Measurements from ENCODE around the gene UNC5CL.

UNC5CL gene

DNA sequence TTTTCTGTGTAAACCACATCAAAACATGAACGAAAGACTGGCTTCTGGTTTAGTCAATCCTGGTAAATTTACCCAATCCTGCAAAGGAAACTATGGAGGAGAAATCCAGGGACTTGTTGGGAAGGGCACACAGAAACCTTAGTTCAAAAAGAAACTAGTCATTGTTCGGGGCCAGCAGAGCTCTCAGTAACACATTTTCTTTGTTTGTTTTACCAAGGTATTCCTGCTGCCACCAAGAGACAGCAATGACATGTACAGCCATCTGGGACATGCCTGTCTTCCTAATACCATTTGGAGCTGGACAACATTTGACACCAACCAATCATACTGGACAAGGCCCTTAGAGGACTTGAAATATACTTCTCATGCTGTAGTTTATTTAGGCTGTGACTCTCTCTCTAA lies 24.9 kb upstream of the UNC5CL start:
- no peak for DNase-seq

DNA sequence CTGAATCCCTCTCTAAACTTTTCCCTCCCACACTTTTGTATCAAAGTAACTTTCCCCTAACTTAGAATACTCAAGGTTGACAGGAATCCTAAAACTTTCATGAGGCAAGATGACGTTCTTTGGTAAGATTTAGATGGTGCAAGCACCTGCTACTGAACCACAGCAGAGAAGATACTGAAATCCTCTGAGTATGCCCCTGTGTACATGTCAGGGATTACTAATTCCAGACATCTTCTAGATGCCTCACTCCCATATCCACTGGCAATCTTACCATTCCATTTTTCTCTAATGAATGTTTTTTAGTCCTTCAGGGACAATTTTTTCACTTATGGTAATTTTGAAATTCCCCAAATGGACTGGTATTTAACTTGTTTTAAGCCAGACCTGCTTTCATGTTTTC lies 23.0 kb upstream of the UNC5CL start:
- no peak for DNase-seq

DNA sequence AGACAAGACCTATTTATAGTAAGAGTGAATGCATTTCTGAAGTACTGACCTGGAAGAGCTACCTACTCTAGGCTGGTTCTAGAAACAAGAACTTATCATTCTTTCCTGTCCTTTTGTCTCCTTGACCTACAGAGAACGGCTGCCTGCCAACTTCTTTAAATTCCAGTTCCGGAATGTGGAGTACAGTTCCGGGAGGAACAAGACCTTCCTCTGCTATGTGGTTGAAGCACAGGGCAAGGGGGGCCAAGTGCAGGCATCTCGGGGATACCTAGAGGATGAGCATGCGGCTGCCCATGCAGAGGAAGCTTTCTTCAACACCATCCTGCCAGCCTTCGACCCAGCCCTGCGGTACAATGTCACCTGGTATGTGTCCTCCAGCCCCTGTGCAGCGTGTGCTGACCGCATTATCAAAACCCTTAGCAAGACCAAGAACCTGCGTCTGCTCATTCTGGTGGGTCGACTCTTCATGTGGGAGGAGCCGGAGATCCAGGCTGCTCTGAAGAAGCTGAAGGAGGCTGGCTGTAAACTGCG lies 22.2 kb upstream of the UNC5CL start:
- no peak for DNase-seq

DNA sequence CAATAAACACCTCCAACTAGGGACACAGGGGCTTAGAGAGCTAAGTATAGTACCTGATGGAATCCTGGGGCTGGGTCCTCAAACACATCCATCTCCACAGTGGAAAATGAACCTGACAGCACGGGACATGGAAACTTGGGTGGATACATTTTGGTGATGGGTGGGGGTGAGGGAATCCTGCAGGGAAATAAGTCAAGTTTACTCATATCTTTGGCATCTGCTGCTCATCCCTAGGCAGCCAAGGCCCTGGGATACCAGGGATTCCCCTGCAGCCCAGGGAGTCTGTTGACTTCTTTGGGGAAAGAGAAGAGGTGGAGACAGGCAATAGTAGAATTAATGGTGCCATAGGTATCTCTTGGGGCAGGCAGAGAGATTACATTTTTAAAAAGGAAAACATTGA lies 20.5 kb upstream of the UNC5CL start:
- no peak for DNase-seq

DNA sequence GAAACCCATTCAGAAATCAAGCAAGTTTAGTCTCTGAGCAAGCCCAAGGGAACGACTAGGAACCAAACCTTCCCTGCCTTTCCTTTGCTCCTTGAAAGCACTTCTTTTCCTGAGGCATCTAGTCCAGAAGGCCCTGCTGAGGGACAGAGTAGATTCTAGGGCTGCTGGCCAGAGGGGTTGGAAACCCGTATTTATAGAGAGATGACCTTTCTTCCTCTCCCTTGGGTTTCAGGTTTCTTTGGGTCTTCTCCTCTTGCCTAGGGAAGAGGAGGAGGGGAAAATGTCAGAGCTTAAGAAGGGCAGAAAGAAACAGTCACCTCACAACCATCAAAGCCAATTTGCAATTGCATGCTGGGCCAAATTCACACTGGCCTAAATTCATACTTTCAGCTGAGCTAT lies 19.8 kb upstream of the UNC5CL start:
- DNase-seq = no peak

DNA sequence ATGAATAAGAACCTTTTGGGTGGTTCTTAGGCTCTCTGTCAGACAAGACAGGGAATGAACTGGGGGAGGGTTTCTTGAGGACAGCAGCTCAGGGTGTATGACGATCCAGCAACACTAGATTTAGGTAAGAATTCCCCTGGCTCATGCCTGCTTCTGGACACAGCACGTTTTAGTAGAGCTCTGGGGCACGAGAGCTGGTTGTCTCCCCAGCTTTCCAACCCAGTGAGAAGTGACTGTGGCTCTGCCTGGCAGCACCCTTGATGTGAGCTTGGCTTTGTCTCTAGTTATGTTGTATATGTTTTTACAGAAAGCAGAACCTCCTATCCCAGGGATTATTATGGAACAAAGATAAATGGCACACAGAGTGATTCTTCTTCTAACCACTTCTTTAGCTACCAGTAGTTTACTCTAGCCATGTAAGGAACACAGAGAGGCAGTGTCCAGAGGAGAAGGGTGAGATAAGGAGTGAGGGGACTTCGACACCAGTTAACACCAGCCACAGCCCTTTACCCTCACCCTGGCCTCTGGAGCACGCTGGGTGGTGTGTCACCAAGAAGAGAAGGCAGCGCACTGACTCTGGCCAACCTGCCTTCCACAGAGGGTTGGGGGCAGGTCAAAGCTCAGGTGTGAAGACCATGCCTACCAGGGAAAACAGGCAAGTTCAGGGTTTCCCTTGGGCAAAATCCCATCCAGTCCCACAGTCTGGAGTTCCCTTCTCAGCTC lies 17.9 kb upstream of the UNC5CL start:
- no peak for DNase-seq

DNA sequence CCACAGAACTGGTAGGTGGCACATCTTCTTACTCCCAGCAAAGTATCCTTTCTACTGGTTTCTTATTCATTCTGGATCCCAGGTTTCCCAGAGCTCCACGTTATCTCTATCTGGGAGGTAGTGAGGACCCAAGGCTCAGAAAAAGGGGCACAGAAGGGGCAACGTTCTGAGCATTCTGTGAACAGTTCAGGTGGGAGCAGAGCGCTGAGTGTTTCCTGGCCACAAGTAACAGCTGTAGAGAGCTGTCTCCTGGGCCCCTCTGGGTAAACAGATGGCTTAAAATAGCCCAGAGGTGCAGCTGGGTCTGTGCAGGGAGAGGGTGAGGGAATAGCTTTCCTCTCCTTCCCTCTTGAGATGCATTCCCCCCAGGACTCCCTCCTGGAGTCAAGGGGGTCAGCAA lies 16.1 kb upstream of the UNC5CL start:
- DNase-seq = no peak

DNA sequence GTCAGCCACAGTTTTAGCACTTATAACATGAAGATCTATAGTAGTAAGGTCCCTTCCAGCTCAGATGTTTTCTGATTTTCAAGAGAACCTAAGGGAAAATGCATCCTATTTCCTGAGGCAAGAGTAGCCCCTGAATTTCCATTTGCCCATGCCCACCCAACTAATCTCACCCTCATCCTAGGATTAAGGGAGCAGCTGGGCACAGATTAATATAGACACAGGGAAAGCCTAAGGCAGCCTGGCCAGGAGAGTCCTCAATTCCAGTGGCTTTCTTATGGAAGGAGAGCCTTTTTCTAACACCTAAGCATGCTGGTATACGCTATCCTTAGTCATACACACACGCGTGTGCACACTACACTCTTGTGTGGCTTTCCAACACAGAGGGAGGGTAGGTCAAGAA lies 15.5 kb upstream of the UNC5CL start:
- no peak for DNase-seq

DNA sequence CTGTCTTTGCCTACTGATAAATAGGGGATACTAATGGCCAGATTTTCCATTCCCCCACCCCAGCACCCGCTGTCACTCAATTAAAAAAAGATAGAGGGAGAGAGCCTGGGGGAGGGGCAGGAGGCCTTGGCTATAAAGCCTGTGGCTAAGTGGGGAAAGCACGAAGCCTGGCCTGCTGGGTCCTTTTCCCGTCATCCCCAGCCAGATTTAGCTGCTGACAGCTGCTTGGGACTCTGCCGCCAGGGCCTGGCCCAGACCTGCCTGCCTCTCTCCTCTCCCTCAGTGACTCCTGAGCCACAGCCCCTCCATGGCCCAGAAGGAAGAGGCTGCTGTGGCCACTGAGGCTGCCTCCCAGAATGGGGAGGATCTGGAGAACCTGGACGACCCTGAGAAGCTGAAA lies 14.0 kb upstream of the UNC5CL start, which contains the start of gene APOBEC2:
Gene APOBEC2 (plus strand): TSS at position 162 of the 400 bp plus-strand sequence. CDS start 146 bp downstream, at position 308.
- DNase-seq = no peak

DNA sequence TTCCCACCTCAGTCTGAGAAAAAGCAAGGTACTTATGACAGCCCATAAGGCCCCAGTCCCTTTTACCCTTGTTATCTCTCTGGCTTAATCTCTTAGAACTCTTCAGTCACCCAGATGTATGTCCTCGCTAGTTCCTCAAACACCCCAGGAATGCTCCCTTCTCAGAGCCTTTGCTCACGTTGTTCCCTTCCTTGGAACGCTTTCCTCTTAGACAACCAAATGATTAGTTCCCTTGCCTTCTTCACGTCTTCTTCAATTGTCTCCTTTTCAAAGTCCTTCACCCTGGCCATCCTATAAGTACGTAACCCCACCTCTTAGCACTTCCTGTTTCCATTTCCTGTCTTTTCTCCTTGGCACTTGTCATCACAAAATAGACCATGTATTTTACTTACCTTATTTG lies 12.9 kb upstream of the UNC5CL start:
- DNase-seq = peak in 1 of 2 experiments; percentile 7

DNA sequence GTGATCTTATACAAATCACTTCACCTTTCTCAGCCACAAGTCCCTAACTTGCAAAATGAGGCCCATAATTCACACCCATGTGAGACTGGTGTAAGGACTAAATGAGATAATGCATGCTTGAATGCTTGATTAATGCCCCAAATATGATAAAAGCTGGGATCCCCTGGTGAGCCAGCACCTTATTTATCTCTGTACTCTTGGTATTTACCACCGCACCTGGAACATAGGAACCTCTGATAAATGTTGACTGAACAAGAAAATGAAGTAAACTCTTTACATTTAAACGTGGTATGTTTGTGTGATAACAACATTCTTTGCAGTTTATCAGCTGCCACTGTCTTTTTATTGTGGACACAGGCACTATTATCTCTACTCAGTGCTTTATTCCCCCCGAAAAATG lies 11.5 kb upstream of the UNC5CL start:
- DNase-seq = no peak

DNA sequence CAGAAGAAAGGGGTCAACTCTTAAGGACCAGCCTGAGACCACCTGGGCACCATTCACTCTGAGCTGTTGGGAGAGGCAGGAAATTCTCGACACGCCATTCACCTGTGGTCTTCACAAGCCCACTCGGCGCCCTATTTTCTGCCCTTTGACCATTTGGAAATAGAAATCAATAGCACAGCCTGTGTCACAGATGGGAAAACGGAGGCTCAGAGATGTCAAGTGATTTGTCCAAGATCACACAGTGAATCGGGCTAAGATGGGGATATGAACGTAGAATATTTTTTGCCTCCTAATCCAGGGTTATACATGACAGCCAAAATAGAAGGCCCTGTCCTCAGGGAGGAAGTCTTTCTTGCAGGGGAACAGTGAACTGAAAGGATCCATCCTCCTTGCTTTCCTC lies 10.9 kb upstream of the UNC5CL start:
- DNase-seq = no peak

DNA sequence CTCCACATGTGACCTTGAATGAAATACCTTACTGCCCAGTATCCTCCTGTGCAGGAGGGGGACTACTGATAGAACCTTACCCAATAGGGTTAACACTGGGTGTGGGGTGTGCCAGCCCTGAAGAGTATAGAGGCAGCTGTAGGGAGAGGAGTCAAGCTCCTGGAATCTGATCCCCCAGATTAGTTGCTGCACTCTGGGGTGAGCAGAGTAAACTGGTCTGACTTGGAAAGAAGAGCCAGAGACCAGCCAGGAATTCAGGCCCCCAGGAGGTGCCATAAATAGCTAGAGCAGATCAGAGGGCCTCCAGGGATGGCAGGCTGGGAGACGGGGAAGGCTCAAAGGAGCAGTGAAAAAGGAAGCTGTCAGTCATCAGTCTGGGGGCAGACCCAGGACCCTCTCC lies 10.5 kb upstream of the UNC5CL start:
- DNase-seq = no peak

DNA sequence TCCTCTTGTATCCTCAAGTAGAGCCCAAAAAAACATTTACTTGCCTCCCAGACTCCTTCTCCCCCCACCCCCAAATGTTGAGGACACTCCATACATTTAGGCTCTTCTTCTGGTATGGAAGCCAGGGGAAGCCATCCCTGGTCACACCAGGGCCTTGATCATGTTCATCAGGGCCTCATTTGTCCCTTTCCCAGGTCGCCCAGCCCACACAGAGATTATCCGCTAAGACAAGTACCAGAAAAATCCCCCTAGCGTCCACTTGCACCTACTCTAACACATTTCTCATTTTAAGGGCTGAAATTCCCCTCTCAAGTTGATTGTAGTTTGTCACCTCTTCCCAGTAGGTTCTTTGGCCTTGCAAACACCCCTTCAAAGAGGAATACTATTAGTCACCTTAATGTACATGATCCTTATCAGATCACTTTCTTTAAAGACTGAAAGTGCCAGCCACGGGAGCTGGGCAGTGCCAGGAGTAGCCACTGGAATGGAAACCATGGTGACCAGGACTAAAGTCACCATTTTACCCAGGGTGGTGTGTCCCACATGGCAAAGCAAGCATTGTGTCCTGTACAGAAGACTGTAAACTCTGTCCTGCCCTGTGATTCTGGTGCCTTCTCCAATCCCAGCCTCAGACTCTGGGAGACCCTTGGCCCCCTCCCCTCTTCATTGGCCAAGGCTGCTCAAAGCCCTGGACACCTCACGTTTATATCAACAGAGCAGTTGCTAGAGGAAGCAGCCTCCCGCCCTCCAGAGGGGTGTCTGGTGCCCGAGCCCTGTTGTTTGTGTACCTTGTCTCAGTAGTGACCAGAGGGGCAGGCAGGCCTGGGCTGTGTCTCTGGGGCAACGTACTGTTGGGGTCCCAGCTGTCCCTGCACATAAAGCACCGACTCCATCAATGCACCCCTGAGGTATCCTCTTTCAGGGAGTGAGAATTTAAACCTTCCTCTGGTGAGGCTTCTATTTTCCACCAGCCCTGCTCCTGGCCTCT lies 9.0 kb upstream of the UNC5CL start:
- no peak for DNase-seq

DNA sequence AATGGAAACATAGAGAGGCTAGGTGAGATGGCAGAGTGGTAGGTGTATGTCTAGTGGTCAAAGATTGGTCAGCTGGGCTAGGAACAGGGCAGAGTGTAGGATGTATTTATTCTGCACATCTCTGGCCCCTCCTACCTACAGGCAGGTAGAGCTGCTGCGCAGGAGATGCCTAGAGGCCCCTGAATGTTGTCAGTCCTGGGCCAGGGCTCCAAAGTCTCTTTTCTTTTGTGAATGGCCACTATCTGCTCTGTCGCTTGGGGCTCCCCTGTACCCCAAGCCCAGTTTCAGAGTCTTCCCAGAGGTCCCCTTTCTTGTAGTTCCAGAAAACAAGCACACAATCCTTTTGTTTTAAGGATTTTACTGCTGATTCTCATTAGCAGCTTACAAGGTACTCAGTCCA lies 8.3 kb upstream of the UNC5CL start:
- no peak for DNase-seq

DNA sequence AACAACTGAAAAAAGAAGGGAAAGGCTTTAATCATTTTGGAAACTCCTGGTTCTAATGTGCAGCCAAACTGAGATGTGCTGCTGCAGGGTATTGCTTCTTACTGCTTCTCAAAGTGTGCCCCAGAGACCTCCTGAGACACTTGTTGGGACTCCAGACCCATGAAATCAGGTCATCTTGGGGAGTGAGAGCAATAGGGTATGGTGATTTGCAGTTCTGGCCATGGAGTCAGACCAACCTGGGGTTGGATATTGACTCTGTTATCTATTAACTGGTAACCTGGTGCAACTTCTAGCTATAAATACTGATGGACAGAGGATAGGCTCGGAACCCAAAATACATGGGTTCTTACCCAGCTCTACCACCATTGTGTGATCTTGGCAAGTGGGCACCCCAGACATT lies 7.1 kb upstream of the UNC5CL start:
- DNase-seq = no peak

DNA sequence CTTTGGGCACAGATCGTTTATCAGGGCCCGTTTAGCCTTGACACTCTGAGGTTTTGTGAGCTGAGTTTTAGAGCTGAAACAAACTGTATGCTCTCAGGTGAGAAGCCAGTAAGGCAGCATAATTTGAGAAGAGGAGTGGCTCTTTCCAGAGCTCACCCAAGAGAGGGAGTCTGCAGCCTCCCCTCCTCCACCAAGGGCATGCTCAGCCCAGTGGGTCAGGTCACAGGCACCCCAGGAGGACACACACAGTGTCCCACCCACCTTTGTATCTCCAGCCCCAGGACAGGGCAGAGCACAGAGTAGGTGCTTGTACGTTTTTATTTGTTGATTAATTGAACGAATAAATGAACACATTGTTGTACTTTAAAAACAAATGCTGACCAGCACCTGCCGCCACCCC lies 6.6 kb upstream of the UNC5CL start:
- DNase-seq = no peak

DNA sequence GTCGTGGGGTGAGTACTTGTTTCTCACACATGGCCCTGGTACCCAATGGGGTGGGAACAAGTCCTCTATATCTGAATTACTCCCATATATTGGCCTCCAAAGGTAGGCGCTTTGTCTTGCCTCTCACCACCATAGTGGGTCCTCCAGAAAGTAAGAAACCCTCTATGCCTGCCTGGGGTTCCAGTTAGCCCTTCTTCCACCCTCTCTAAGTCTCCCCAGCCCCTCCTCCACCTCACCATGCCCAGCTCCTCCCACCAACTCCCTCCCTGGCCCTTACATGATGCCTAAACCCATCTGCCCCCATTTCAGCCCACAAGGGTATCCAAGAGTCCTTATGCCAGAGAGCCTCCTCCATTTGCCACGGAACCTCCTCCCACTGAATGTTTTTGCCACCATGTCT lies 4.1 kb upstream of the UNC5CL start:
- no peak for DNase-seq

DNA sequence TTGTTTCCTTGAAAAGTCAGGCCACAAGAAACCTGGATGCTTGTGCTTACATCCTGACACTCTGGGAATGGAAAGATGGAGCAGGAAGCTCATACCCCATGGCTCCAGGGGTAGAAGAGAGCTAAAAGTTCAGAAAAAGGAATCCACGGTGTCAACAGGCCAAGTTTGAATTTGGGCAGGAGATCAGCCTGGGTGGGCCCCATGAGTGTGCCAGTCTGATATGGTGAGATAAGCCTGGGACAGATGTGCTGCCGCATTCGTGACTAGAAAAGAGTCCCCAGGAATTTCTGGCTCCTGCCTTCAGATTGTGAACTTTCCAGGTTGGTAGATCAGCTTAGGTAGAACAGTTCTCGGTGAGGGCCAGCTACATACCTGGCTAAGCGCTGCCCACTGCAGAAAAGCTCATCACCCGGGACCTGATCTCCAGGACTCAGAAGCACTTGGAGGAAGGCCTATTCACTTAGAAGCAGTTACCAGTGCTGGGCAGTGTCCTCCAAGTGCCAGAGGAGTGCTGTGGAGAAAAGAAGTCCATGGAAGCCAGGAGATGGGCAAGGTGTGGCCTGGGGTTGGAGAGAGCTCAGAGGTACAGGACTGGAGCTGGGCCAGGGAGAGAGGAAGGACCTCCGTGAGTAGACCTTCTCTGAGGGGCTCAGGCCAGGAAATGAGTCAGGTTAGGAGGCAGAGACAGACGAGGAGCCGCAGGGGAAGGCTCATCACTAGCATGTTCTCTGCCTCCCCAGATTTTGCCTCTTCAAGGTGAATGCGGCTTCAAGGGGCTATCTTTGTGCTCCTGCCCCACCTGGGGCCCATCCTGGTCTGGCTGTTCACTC lies 3.4 kb upstream of the UNC5CL start, which contains the start of gene TSPO2:
Gene TSPO2 (plus strand): TSS at position 242 of the 830 bp plus-strand sequence. CDS start 519 bp downstream, at position 761.
- DNase-seq = no peak

DNA sequence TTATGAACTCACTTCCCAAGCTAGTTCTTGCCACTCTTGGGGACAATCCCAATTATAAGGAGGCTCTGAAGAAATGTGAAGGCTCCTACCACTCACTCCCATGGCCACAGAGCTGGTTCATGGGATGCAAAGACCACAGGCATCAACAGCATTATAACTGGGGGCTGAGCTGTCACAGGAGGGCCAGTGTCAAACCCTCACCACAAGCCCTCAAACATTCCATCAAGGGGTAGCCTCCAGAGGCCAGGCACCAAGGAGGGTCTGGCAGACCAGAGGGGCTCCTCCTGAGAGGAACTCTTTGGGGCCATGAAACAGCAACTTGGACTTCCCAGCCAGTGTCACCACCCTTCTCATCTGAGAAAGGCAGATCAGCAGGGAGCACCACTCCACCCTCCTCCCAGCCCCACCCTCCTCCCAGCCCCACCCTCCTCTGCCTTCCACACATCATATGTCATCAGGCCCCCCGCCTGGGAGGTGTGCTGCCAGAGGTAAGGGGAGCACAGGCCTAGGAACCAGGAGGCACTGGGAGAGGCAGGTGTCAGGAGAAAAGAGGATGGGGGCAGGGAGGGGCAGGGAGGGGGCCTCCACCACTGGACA lies 2.0 kb upstream of the UNC5CL start:
- no peak for DNase-seq

DNA sequence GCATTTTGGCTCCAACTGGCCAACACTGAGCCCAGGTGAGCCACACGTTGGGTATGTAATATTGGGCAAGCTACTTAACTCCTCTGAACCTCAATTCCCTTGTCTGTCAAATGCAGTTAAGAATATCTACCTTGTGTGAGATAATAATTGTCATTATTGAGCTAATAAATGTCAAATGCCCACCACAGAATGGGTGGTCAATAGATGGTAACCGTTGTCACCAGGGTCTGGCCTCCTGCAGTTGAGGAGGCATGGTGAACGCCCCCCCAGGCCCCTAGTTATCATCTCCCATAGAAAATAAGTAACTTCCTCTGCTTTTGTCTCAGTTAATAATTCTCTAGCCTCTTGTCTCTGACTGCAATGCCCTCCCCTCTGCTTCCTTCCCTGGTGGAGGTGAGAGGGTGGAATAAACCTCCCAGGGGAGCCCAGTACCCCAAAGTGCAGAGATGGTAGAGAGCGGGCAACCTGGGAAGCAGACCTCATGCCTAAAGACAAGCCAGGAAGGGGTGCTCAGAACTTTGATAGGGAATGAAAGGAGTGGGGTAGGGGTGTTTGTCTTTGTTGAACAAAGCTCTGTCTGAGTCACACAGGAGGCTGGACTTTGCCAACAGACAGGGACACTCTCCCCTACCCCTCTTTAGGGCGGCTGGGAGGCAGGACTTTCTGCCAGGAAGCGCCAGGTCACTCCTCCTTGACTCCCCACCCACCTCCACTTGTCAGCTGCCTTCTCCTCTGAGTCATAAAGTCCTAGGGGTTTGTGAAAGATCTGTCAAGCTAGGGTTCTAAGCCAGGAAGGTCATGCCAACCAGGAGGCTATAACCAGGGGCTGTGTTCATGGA lies 1.3 kb upstream of the UNC5CL start:
- DNase-seq = no peak
